Pancreas (tissue), 10 donors: ENCODE results near the gene CEP170B. TPM values are rescaled to one million over a fixed set of nuclear protein-coding genes. Genes with fewer than 3 reads are reported as not detected.
A peak's percentile ranks its signal among the peaks of the same experiment; 100 is the strongest.

Source experiments
- ATAC-seq, 4 donors: fragments of 200-7000 bp; cut with Tn5 transposase; one replicate each; pipeline versions ENCODE4 v1.8.0 to v1.9.1; 2020; ENCODE audit warnings: mild to moderate bottlenecking in 4 of 4, moderate library complexity in 4 of 4
- DNase-seq, 6 donors: peaks; one replicate each; pipeline ENCODE4 v3.0.0-alpha.2; 2020
- FAIRE-seq: peaks from 2 replicates; lab custom pipeline; 2012; peaks lifted over from hg19 to GRCh38; lab: Jason Lieb, UNC
- H3K27ac ChIP-seq, 4 donors: fragments of 200-600 bp; sonication (generic); 1 replicate in 3 of 4; 2 replicates in 1 of 4; pipeline versions ENCODE4 v1.5.0 to v1.8.0; 2020
- H3K27me3 ChIP-seq, 4 donors: fragments of 200-600 bp; one replicate each; pipeline ENCODE4 v1.8.0; 2021
- H3K36me3 ChIP-seq, 3 donors: fragments of 200-600 bp; sonication (generic) in 1 of 3; one replicate each; pipeline versions ENCODE4 v1.5.0 to v1.8.0; 2020 to 2021
- H3K4me1 ChIP-seq, 3 donors: fragments of 200-600 bp; one replicate each; pipeline ENCODE4 v1.8.0; 2021
- H3K4me3 ChIP-seq, 4 donors: fragments of 200-600 bp; sonication (generic) in 2 of 4; one replicate each; pipeline versions ENCODE4 v1.5.0 to v1.8.0; 2020 to 2021
- H3K9me3 ChIP-seq, 4 donors: fragments of 200-600 bp; one replicate each; pipeline ENCODE4 v1.8.0; 2021
- CTCF ChIP-seq, 4 donors: fragments of 200-600 bp; sonication (generic) in 3 of 4; IDR thresholded peaks; one replicate each; pipeline versions ENCODE4 v1.5.0 to v1.8.0; 2021; ENCODE audit warnings: antibody characterized with exemption in 4 of 4
- WGBS, 2 donors: extraction: QIAGEN DNeasy Blood & Tissue Kit; methylation state at CpG; one replicate each; pipeline ENCODE4 v1.1.7; 2013; 5-methylcytosine and 5-hydroxymethylcytosine counted together
- intact Hi-C, 3 donors: fragments of 100-400 bp; cut with DNase I; formaldehyde crosslinking; loops; one replicate each; pipeline versions ENCODE4 v1.11.1 to v1.14.2; 2022
- polyA plus RNA-seq, 2 donors: library from polyadenylated mRNA; stranded (reverse); fragments of 200-250 nt; gene quantifications; one replicate each; pipeline ENCODE4 v1.2.3, GENCODE V29; 2013
- total RNA-seq, 6 donors: library from RNA; stranded (reverse); fragmentation: NEBNext Ultra II Directional in 4 of 6; extraction: Animal tissue kit (Norgen Biotek cat#: 25700) in 4 of 6; gene quantifications; one replicate each; pipeline versions ENCODE4 v1.2.1 to v1.2.4, GENCODE V29; 2021 to 2023
- donor health status: healthy with polysubstance abuse.
- donor health status: DM: no; HTN: no; CAD: no; lungs with moderate emphysema.
- donor health status: DM: no; HTN: no; CAD: no.
- donor health status: control.
- donor health status: control.
- donor health status: Bipolar disorder and iron deficiency.
- donor health status: DM: yes; HTN: yes; CAD: no.
- donor health status: DM: no; HTN: no; CAD: no.
- donor health status: DM: no; HTN: no; CAD: no.
- donor health status: DM: yes; HTN: yes; CAD: no.

The CEP170B gene
- total and polyA plus RNA-seq, 8 donors = 17.7 to 43.8 (median 21.9) TPM

GRCh38 chr14:104885973-104886689 is 21.1 kb downstream of the CEP170B start:
- intact Hi-C loops = no loop called here
- WGBS, 2 donors = 94 to 96% methylated on average over 38 to 40 of the region's 40 CpGs
- Histone ChIP-seq H3K36me3 (peaks cover 0 to 45% (median 5%) of the 10 kb centered on the region in 3 donors), H3K27me3 (no peaks in the 10 kb centered on the region), H3K4me1 (no peaks in the 10 kb centered on the region), H3K9me3 (no peaks in the 10 kb centered on the region), H3K4me3 (no peak overlapping the region), H3K27ac (no peak overlapping the region)
- TF ChIP-seq CTCF (IDR thresholded peaks at IDR 0.05) = no peak
- ATAC-seq = no peak
- DNase-seq = peak in 4 of 6 donors; percentile 11 to 82 (median 44)
- no peak for FAIRE-seq

- Histone ChIP-seq H3K4me1 (no peaks in the 10 kb centered on the region), H3K27ac (no peak overlapping the region), H3K36me3 (peaks cover 0 to 45% (median 5%) of the 10 kb centered on the region in 3 donors), H3K27me3 (no peaks in the 10 kb centered on the region), H3K4me3 (no peak overlapping the region), H3K9me3 (no peaks in the 10 kb centered on the region)
- no peak for TF ChIP-seq CTCF (IDR thresholded peaks at IDR 0.05)
- FAIRE-seq (no peak), ATAC-seq (no peak), DNase-seq (peak in 4 of 6 donors; percentile 9 to 80 (median 36))
- 96 to 97% methylated on average over 57 to 59 of the region's 59 CpGs for WGBS, 2 donors
- intact Hi-C loops = no loop called here
These were observed 21.9 kb downstream of the CEP170B start for GRCh38 chr14:104886690-104887622.

- no peak for FAIRE-seq
- Histone ChIP-seq H3K27me3 (no peaks in the 10 kb centered on the region), H3K9me3 (no peaks in the 10 kb centered on the region), H3K27ac (no peak overlapping the region), H3K4me3 (no peak overlapping the region), H3K36me3 (peaks cover 0 to 45% (median 5%) of the 10 kb centered on the region in 3 donors), H3K4me1 (no peaks in the 10 kb centered on the region)
- 95 to 97% methylated on average over 33 of the region's 33 CpGs for WGBS, 2 donors
- DNase-seq = peak in 5 of 6 donors; percentile 13 to 78 (median 41)
- intact Hi-C loops = no loop called here
- TF ChIP-seq CTCF (IDR thresholded peaks at IDR 0.05) = no peak
- no peak for ATAC-seq
These were observed 22.8 kb downstream of the CEP170B start for GRCh38 chr14:104887623-104888488.

- H3K9me3 ChIP-seq = no peaks in the 10 kb centered on the region
- no peak overlapping the region for H3K4me3 ChIP-seq
- no peak for ATAC-seq
- peaks cover 0 to 38% (median 5%) of the 10 kb centered on the region in 3 donors for H3K36me3 ChIP-seq
- FAIRE-seq = no peak
- H3K27me3 ChIP-seq = no peaks in the 10 kb centered on the region
- no peak for TF ChIP-seq CTCF (IDR thresholded peaks at IDR 0.05)
- DNase-seq = peak in 3 of 6 donors; percentile 27 to 78 (median 47)
- 95 to 96% methylated on average over 26 of the region's 26 CpGs for WGBS, 2 donors
- H3K27ac ChIP-seq = no peak overlapping the region
- intact Hi-C loops = no loop called here
- no peaks in the 10 kb centered on the region for H3K4me1 ChIP-seq
These were observed 23.7 kb downstream of the CEP170B start for GRCh38 chr14:104888489-104889374.
